DND-41 (cell line): ENCODE results near the gene GTF2H2C_2.
"Not testable (repeated sequence)": the region's sequence is repeated elsewhere in the genome, so short reads cannot be mapped to it uniquely, and the experiment has no call there.

Source experiments
- EZH2 ChIP-seq: IDR thresholded peaks from 3 replicates; pipeline ENCODE4 v1.6.1; 2012; ENCODE audit warnings: borderline replicate concordance, low read depth, mild to moderate bottlenecking, moderate library complexity, low read length, inconsistent platforms; ENCODE audit not compliant: severe bottlenecking
- TF ChIP-seq, protein P1 (sequence below): IDR thresholded peaks from 2 replicates; pipeline ENCODE4 v1.5.1; 2012; ENCODE audit warnings: borderline replicate concordance, low read length, moderate library complexity, mild to moderate bottlenecking; ENCODE audit not compliant: poor library complexity, severe bottlenecking; ENCODE audit errors: extremely low read depth

DNA sequence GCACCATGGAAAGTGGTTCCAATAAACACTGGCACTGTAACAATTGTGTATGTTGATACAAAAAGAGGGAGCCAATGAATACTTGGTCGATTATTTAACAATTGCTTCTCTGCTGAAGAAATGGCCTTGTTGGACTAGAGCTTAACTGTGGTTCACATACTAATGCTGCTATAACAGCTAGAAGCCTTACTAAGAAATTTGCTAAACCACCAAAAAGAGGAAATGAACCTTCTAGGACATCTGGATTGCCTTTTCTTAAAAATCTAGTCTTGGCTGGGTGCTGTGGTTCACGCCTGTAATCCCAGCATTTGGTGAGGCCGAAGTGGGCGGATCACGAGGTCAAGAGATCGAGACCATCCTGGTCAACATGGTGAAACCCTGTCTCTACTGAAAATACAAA, 41.9 kb downstream of the GTF2H2C_2 start:
- TF ChIP-seq, protein P1, sequence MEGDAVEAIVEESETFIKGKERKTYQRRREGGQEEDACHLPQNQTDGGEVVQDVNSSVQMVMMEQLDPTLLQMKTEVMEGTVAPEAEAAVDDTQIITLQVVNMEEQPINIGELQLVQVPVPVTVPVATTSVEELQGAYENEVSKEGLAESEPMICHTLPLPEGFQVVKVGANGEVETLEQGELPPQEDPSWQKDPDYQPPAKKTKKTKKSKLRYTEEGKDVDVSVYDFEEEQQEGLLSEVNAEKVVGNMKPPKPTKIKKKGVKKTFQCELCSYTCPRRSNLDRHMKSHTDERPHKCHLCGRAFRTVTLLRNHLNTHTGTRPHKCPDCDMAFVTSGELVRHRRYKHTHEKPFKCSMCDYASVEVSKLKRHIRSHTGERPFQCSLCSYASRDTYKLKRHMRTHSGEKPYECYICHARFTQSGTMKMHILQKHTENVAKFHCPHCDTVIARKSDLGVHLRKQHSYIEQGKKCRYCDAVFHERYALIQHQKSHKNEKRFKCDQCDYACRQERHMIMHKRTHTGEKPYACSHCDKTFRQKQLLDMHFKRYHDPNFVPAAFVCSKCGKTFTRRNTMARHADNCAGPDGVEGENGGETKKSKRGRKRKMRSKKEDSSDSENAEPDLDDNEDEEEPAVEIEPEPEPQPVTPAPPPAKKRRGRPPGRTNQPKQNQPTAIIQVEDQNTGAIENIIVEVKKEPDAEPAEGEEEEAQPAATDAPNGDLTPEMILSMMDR, result not testable (repeated sequence)
- TF ChIP-seq EZH2, result not testable (repeated sequence)
